ENCODE data around the gene ZC3H18.

- TF ChIP-seq CTCF (conservative IDR thresholded peaks at IDR 0.05; ENCODE audit: low read depth in 2 of 2) (no peak), EZH2phosphoT487 (IDR thresholded peaks at IDR 0.05; ENCODE audit: unreplicated experiment) (no peak), EZH2 (IDR thresholded peaks at IDR 0.05; ENCODE audit: low read depth, unreplicated experiment) (no peak), REST (IDR thresholded peaks at IDR 0.05; ENCODE audit: unreplicated experiment) (no peak), POLR2AphosphoS5 (IDR thresholded peaks at IDR 0.05; ENCODE audit: low read depth) (no peak), ZNF331 (CRISPR knock-in tag; IDR thresholded peaks at IDR 0.05; ENCODE audit: low read depth) (no peak), JUNB (IDR thresholded peaks at IDR 0.05; ENCODE audit: unreplicated experiment) (no peak)
These were observed 82.9 kb downstream of the ZC3H18 start for GRCh38 chr16:88653101-88653500.
